ENCODE data around the gene G6PD. TPM values are rescaled to one million over a fixed set of nuclear protein-coding genes. Genes with fewer than 3 reads are reported as not detected.
"Not testable (repeated sequence)": the region's sequence is repeated elsewhere in the genome, so short reads cannot be mapped to it uniquely, and the experiment has no call there.

The G6PD gene
- polyA plus RNA-seq, 1 experiment: 157 TPM

- H3K36me3 ChIP-seq (ENCODE audit: control insufficient read depth, insufficient read depth, low read length); DNase-seq (ENCODE audit: low read depth); H3K27me3 ChIP-seq (ENCODE audit: control insufficient read depth, insufficient read depth, low read length); CTCF ChIA-PET; POLR2A ChIA-PET; H3K4me3 ChIP-seq (ENCODE audit: low read depth, low read length): not testable (repeated sequence)
These were observed 36.3 kb upstream of the G6PD start for GRCh38 chrX:154582994-154583393.

- H3K36me3 ChIP-seq (ENCODE audit: control insufficient read depth, insufficient read depth, low read length); H3K27me3 ChIP-seq (ENCODE audit: control insufficient read depth, insufficient read depth, low read length); H3K4me3 ChIP-seq (ENCODE audit: low read depth, low read length); DNase-seq (ENCODE audit: low read depth); POLR2A ChIA-PET; CTCF ChIA-PET: not testable (repeated sequence)
These were observed 28.4 kb upstream of the G6PD start for GRCh38 chrX:154575076-154575475.

GRCh38 chrX:154573061-154573460 is 26.4 kb upstream of the G6PD start:
- CTCF ChIA-PET: not testable (repeated sequence)

GRCh38 chrX:154570361-154570760 is 23.7 kb upstream of the G6PD start:
- POLR2A ChIA-PET; DNase-seq (ENCODE audit: low read depth); H3K27me3 ChIP-seq (ENCODE audit: control insufficient read depth, insufficient read depth, low read length); H3K36me3 ChIP-seq (ENCODE audit: control insufficient read depth, insufficient read depth, low read length); H3K4me3 ChIP-seq (ENCODE audit: low read depth, low read length); CTCF ChIA-PET: not testable (repeated sequence)

More at GRCh38 chrX:154573061-154573460, 26.4 kb upstream of the G6PD start:
- H3K4me3 ChIP-seq (ENCODE audit: low read depth, low read length); DNase-seq (ENCODE audit: low read depth); H3K36me3 ChIP-seq (ENCODE audit: control insufficient read depth, insufficient read depth, low read length); POLR2A ChIA-PET; H3K27me3 ChIP-seq (ENCODE audit: control insufficient read depth, insufficient read depth, low read length): not testable (repeated sequence)

- CTCF ChIA-PET; H3K4me3 ChIP-seq (ENCODE audit: low read depth, low read length); POLR2A ChIA-PET; DNase-seq (ENCODE audit: low read depth); H3K36me3 ChIP-seq (ENCODE audit: control insufficient read depth, insufficient read depth, low read length); H3K27me3 ChIP-seq (ENCODE audit: control insufficient read depth, insufficient read depth, low read length): not testable (repeated sequence)
These were observed 15.6 kb upstream of the G6PD start for GRCh38 chrX:154562295-154562694.

- CTCF ChIA-PET; H3K4me3 ChIP-seq (ENCODE audit: low read depth, low read length); H3K27me3 ChIP-seq (ENCODE audit: control insufficient read depth, insufficient read depth, low read length); H3K36me3 ChIP-seq (ENCODE audit: control insufficient read depth, insufficient read depth, low read length); POLR2A ChIA-PET; DNase-seq (ENCODE audit: low read depth): not testable (repeated sequence)
These were observed 13.7 kb upstream of the G6PD start for GRCh38 chrX:154560326-154560725.

- CTCF ChIA-PET; POLR2A ChIA-PET; H3K27me3 ChIP-seq (ENCODE audit: control insufficient read depth, insufficient read depth, low read length); H3K36me3 ChIP-seq (ENCODE audit: control insufficient read depth, insufficient read depth, low read length); DNase-seq (ENCODE audit: low read depth); H3K4me3 ChIP-seq (ENCODE audit: low read depth, low read length): not testable (repeated sequence)
These were observed 12.2 kb upstream of the G6PD start for GRCh38 chrX:154558896-154559295.

- CTCF ChIA-PET; H3K4me3 ChIP-seq (ENCODE audit: low read depth, low read length); H3K36me3 ChIP-seq (ENCODE audit: control insufficient read depth, insufficient read depth, low read length); H3K27me3 ChIP-seq (ENCODE audit: control insufficient read depth, insufficient read depth, low read length); POLR2A ChIA-PET; DNase-seq (ENCODE audit: low read depth): not testable (repeated sequence)
These were observed 11.5 kb upstream of the G6PD start for GRCh38 chrX:154558060-154558690.

- DNase-seq (ENCODE audit: low read depth); H3K4me3 ChIP-seq (ENCODE audit: low read depth, low read length); POLR2A ChIA-PET; H3K36me3 ChIP-seq (ENCODE audit: control insufficient read depth, insufficient read depth, low read length); H3K27me3 ChIP-seq (ENCODE audit: control insufficient read depth, insufficient read depth, low read length); CTCF ChIA-PET: not testable (repeated sequence)
These were observed 5.6 kb upstream of the G6PD start for GRCh38 chrX:154552112-154552806.

GRCh38 chrX:154549766-154550165 is 3.1 kb upstream of the G6PD start:
- no peaks in the 10 kb centered on the region for H3K27me3 ChIP-seq (ENCODE audit: control insufficient read depth, insufficient read depth, low read length)
- peaks cover 7% of the 10 kb centered on the region for H3K36me3 ChIP-seq (ENCODE audit: control insufficient read depth, insufficient read depth, low read length)
- CTCF ChIA-PET: no interaction called here
- no peak overlapping the region for H3K4me3 ChIP-seq (ENCODE audit: low read depth, low read length)
- POLR2A ChIA-PET: no interaction called here
- TF ChIP-seq CTCF (IDR thresholded peaks at IDR 0.05; ENCODE audit: insufficient read depth, low read depth, low read length): no peak
- DNase-seq (ENCODE audit: low read depth): no peak

All from BJ (cell line).